NCI-H774 (cell line): ENCODE data around the gene SMC1B.
"Not testable (repeated sequence)": the region's sequence is repeated elsewhere in the genome, so short reads cannot be mapped to it uniquely, and the experiment has no call there.

Experiments
- DNase-seq: peaks from one replicate; lab custom pipeline; 2025; lab: John Stamatoyannopoulos, UW

Gene SMC1B

GRCh38 chr22:45413368-45414211 is at the start of gene SMC1B, which contains the start of gene RIBC2:
TSS of gene SMC1B (minus strand) at chr22:45413599. CDS start at chr22:45413567, 32 bp downstream.
TSS of gene RIBC2 (plus strand) at chr22:45413693. CDS start at chr22:45413887, 194 bp downstream.
- peak; percentile 86 for DNase-seq

GRCh38 chr22:45462034-45462655 is 48.7 kb upstream of the SMC1B start:
- no peak for DNase-seq

- no peak for DNase-seq
Measured at GRCh38 chr22:45460288-45461109, 47.1 kb upstream of the SMC1B start.

GRCh38 chr22:45459235-45459634 is 45.8 kb upstream of the SMC1B start:
- DNase-seq: no peak

GRCh38 chr22:45458532-45458931 is 45.1 kb upstream of the SMC1B start:
- DNase-seq: no peak

- DNase-seq: no peak
Measured at GRCh38 chr22:45456811-45457210, 43.4 kb upstream of the SMC1B start.

- no peak for DNase-seq
Measured at GRCh38 chr22:45455621-45456020, 42.2 kb upstream of the SMC1B start.

GRCh38 chr22:45455212-45455611 is 41.8 kb upstream of the SMC1B start:
- no peak for DNase-seq

GRCh38 chr22:45454275-45454674 is 40.9 kb upstream of the SMC1B start:
- DNase-seq: no peak

GRCh38 chr22:45453764-45454163 is 40.4 kb upstream of the SMC1B start:
- no peak for DNase-seq

GRCh38 chr22:45452565-45453379 is 39.4 kb upstream of the SMC1B start:
- DNase-seq: no peak

GRCh38 chr22:45451972-45452371 is 38.6 kb upstream of the SMC1B start:
- no peak for DNase-seq

GRCh38 chr22:45450921-45451651 is 37.7 kb upstream of the SMC1B start:
- DNase-seq: no peak

- no peak for DNase-seq
Measured at GRCh38 chr22:45450101-45450785, 36.8 kb upstream of the SMC1B start.

GRCh38 chr22:45449442-45449841 is 36.0 kb upstream of the SMC1B start:
- DNase-seq: not testable (repeated sequence)

GRCh38 chr22:45448431-45448830 is 35.0 kb upstream of the SMC1B start:
- DNase-seq: no peak

- not testable (repeated sequence) for DNase-seq
Measured at GRCh38 chr22:45447596-45447995, 34.2 kb upstream of the SMC1B start.

GRCh38 chr22:45446216-45446615 is 32.8 kb upstream of the SMC1B start:
- DNase-seq: no peak

GRCh38 chr22:45445031-45445710 is 31.8 kb upstream of the SMC1B start:
- DNase-seq: no peak

- DNase-seq: no peak
Measured at GRCh38 chr22:45444168-45444567, 30.8 kb upstream of the SMC1B start.
